Heart left ventricle (tissue), 16 donors: ENCODE results near the gene ATP9A. TPM values are rescaled to one million over a fixed set of nuclear protein-coding genes. Genes with fewer than 3 reads are reported as not detected.
A peak's percentile ranks its signal among the peaks of the same experiment; 100 is the strongest.

Experiments
- ATAC-seq, 4 donors: fragments of 200-7000 bp; cut with Tn5 transposase; one replicate each; pipeline ENCODE4 v1.9.1; 2020 to 2022; ENCODE audit warnings: moderate library complexity in 4 of 4, mild to moderate bottlenecking in 3 of 4, moderate number of reproducible peaks in 1 of 4
- DNase-seq, 5 donors: peaks; one replicate each; pipeline ENCODE4 v3.0.0-alpha.2; 2020
- H3K27ac ChIP-seq, 12 donors: fragments of 200-600 bp; sonication (generic) in 4 of 12; one replicate each; pipeline versions ENCODE4 v1.5.0 to v1.8.0; 2016 to 2022; ENCODE audit warnings: mild to moderate bottlenecking in 2 of 12
- H3K27me3 ChIP-seq, 9 donors: fragments of 200-600 bp; sonication (generic) in 2 of 9; one replicate each; pipeline versions ENCODE4 v1.5.1 to v1.8.0; 2016 to 2022; ENCODE audit warnings: mild to moderate bottlenecking in 3 of 9
- H3K36me3 ChIP-seq, 9 donors: fragments of 200-600 bp; sonication (generic) in 2 of 9; one replicate each; pipeline versions ENCODE4 v1.5.0 to v1.8.0; 2018 to 2022; ENCODE audit warnings: mild to moderate bottlenecking in 2 of 9
- H3K4me1 ChIP-seq, 12 donors: fragments of 200-600 bp; sonication (generic) in 4 of 12; one replicate each; pipeline versions ENCODE4 v1.5.0 to v1.8.0; 2016 to 2022; ENCODE audit warnings: mild to moderate bottlenecking in 3 of 12
- H3K4me3 ChIP-seq, 12 donors: fragments of 200-600 bp; sonication (generic) in 4 of 12; one replicate each; pipeline versions ENCODE4 v1.5.0 to v1.8.0; 2017 to 2022; ENCODE audit warnings: mild to moderate bottlenecking in 9 of 12, moderate library complexity in 4 of 12
- H3K9me3 ChIP-seq, 12 donors: fragments of 200-600 bp; sonication (generic) in 4 of 12; one replicate each; pipeline versions ENCODE4 v1.5.0 to v1.8.0; 2016 to 2022; ENCODE audit warnings: mild to moderate bottlenecking in 1 of 12
- POLR2A ChIP-seq, 2 donors: fragments of 450-650 bp; IDR thresholded peaks; one replicate each; pipeline ENCODE4 v1.6.1; 2017; ENCODE audit warnings: antibody characterized with exemption in 2 of 2, mild to moderate bottlenecking in 2 of 2, moderate library complexity in 2 of 2
- WGBS, 4 donors: extraction: QIAGEN DNeasy Blood & Tissue Kit in 2 of 4; methylation state at CpG; one replicate each; pipeline versions ENCODE4 v1.1.5 to v1.1.7; 2013 to 2018; 5-methylcytosine and 5-hydroxymethylcytosine counted together
- intact Hi-C, 10 donors: fragments of 100-400 bp; cut with DNase I; formaldehyde crosslinking; loops; one replicate each; pipeline versions ENCODE4 v1.11.1 to v1.14.2; 2022
- polyA plus RNA-seq, 2 donors: library from polyadenylated mRNA; stranded (reverse); fragments of 200-250 nt; gene quantifications; one replicate each; pipeline ENCODE4 v1.2.3, GENCODE V29; 2013
- total RNA-seq, 9 donors: library from RNA; depleted of rRNA in 2 of 9; stranded (reverse); fragments of >200 nt in 2 of 9; fragmentation: NEBNext Ultra II Directional in 3 of 9; extraction: Animal tissue kit (Norgen Biotek cat#: 25700) in 3 of 9; gene quantifications; one replicate each; pipeline versions ENCODE4 v1.1.0 to v1.2.4, GENCODE V29; 2016 to 2023
- TF ChIP-seq, protein P1 (sequence below), 12 donors: fragments of 200-600 bp; sonication (generic) in 4 of 12; IDR thresholded peaks; one replicate each; pipeline versions ENCODE4 v1.5.0 to v1.8.0; 2018 to 2022; ENCODE audit warnings: antibody characterized with exemption in 12 of 12, mild to moderate bottlenecking in 5 of 12
- donor health status: ischemic (EF 13 %, LVEDD 7.1; RV severe dilation, severe dysfunction).
- donor health status: healthy with polysubstance abuse.
- donor health status: DM: no; HTN: yes; CAD: no.
- donor health status: DM: no; HTN: no; CAD: no.
- donor health status: ischemic (EF 25% LVEDD 6.9; RV normal size, moderate dysfunction).
- donor health status: ischemic (EF 25% LVEDD 5.7; RV mildly dilated, moderate dysfunction).
- donor health status: healthy.
- donor health status: DM: yes; HTN: yes; CAD: no.
- donor health status: ischemic (EF 35%, LVEDD 5.7; RV mildly dilated, moderate dysfunction).
- donor health status: nonischemic (EF 11% LVEDD 7.7; RV severe dilation, severe dysfunction).
- donor health status: DM: yes; HTN: yes; CAD: no.
- donor health status: PGD.
- donor health status: ischemic (EF 29% LVEDD 5.4; RV normal size, mild dysfunction).
- donor health status: nonischemic (EF 23%, LVEDD 6.1; RV moderate dilation, normal function).

Gene ATP9A
- total and polyA plus RNA-seq, 11 donors: 4.4 to 36.4 (median 27.6) TPM

DNA sequence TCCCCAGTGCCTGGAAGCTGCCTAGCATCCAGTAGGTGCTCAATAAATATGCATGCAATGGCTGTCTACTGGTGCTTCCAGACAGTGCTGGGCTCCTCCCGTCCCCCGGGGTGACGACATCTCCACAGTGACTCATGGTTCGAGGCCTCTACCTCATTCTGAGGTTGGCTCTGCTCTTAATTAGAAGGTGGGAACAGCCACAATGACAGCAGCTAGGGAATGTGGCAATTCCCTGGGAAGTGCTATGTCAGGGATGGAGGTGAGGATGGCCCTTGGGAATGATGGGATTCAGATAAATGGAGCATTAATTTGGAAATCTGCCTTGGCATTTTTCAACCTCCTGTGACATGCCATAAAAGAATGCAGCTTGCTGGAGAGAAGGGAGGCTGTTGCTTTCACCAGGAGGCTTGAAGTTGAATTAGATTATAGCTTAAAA is 182.2 kb downstream of the ATP9A start:
- Histone ChIP-seq H3K27ac (no peak overlapping the region), H3K4me1 (no peaks in the 10 kb centered on the region), H3K27me3 (no peaks in the 10 kb centered on the region), H3K4me3 (no peak overlapping the region), H3K36me3 (no peaks in the 10 kb centered on the region), H3K9me3 (no peaks in the 10 kb centered on the region)
- TF ChIP-seq, protein P1, sequence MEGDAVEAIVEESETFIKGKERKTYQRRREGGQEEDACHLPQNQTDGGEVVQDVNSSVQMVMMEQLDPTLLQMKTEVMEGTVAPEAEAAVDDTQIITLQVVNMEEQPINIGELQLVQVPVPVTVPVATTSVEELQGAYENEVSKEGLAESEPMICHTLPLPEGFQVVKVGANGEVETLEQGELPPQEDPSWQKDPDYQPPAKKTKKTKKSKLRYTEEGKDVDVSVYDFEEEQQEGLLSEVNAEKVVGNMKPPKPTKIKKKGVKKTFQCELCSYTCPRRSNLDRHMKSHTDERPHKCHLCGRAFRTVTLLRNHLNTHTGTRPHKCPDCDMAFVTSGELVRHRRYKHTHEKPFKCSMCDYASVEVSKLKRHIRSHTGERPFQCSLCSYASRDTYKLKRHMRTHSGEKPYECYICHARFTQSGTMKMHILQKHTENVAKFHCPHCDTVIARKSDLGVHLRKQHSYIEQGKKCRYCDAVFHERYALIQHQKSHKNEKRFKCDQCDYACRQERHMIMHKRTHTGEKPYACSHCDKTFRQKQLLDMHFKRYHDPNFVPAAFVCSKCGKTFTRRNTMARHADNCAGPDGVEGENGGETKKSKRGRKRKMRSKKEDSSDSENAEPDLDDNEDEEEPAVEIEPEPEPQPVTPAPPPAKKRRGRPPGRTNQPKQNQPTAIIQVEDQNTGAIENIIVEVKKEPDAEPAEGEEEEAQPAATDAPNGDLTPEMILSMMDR (IDR thresholded peaks at IDR 0.05): no peak
- TF ChIP-seq POLR2A (IDR thresholded peaks at IDR 0.05): no peak
- intact Hi-C loops: loop anchor here in 1 of 10 donors (10.0 kb wide), 1 partner anchor 91 kb away; no protein-coding TSS in a partner anchor
- DNase-seq: no peak
- 66 to 85% (median 77%) methylated on average over 4 of the region's 4 CpGs for WGBS, 4 donors
- peak in 1 of 4 donors; percentile 29 for ATAC-seq

- Histone ChIP-seq H3K27ac (no peak overlapping the region), H3K36me3 (no peaks in the 10 kb centered on the region), H3K4me1 (no peaks in the 10 kb centered on the region), H3K9me3 (no peaks in the 10 kb centered on the region), H3K27me3 (no peaks in the 10 kb centered on the region), H3K4me3 (no peak overlapping the region)
- WGBS, 4 donors: 83 to 88% (median 84%) methylated on average over 4 of the region's 4 CpGs
- no peak for TF ChIP-seq POLR2A (IDR thresholded peaks at IDR 0.05)
- TF ChIP-seq, protein P1 (IDR thresholded peaks at IDR 0.05): no peak
- intact Hi-C loops: loop anchor here in 1 of 10 donors (10.0 kb wide), 1 partner anchor 90 kb away; no protein-coding TSS in a partner anchor
- no peak for ATAC-seq
- no peak for DNase-seq
Measured at GRCh38 chr20:51585148-51585547, 183.0 kb downstream of the ATP9A start.

DNA sequence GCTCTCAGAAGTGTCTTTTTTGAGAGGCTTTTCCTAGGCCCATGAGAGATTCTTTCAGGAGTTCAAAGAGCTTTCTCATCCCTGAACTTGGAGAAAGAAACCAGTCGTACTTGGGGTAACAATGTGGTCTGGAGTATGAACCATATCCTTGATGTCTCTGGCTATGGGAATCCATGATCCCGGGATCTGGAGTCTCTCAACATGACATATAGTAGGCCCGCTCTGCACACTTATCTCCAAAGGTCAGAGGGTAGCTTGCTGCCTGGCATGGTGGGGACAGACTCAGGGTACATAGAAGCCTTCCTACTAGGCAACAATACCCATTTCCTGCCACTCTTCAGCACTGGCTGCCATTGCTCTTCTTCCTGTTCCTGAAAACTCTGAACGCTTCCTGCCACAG is 183.5 kb downstream of the ATP9A start:
- 79 to 90% (median 81%) methylated on average over 4 of the region's 4 CpGs for WGBS, 4 donors
- no peaks in the 10 kb centered on the region for H3K27me3 ChIP-seq
- TF ChIP-seq POLR2A (IDR thresholded peaks at IDR 0.05): no peak
- TF ChIP-seq, protein P1 (IDR thresholded peaks at IDR 0.05): no peak
- intact Hi-C loops: loop anchor here in 1 of 10 donors (10.0 kb wide), 1 partner anchor 90 kb away; no protein-coding TSS in a partner anchor
- H3K4me1 ChIP-seq: no peaks in the 10 kb centered on the region
- no peak overlapping the region for H3K4me3 ChIP-seq
- no peaks in the 10 kb centered on the region for H3K36me3 ChIP-seq
- H3K27ac ChIP-seq: no peak overlapping the region
- H3K9me3 ChIP-seq: no peaks in the 10 kb centered on the region
- ATAC-seq (no peak), DNase-seq (no peak)

GRCh38 chr20:51584116-51584515 is 184.1 kb downstream of the ATP9A start:
- H3K9me3 ChIP-seq: no peaks in the 10 kb centered on the region

More at GRCh38 chr20:51584116-51584515, 184.1 kb downstream of the ATP9A start:
- Histone ChIP-seq H3K4me1 (no peaks in the 10 kb centered on the region), H3K27me3 (no peaks in the 10 kb centered on the region), H3K36me3 (no peaks in the 10 kb centered on the region), H3K27ac (no peak overlapping the region), H3K4me3 (no peak overlapping the region)
- intact Hi-C loops: loop anchor here in 1 of 10 donors (10.0 kb wide), 1 partner anchor 89 kb away; no protein-coding TSS in a partner anchor
- DNase-seq (no peak), ATAC-seq (no peak)
- TF ChIP-seq, protein P1 (IDR thresholded peaks at IDR 0.05): no peak
- no peak for TF ChIP-seq POLR2A (IDR thresholded peaks at IDR 0.05)
- WGBS, 4 donors: 84 to 90% (median 87%) methylated on average over 8 of the region's 8 CpGs
